Cardiac muscle cell (in vitro differentiated cells and primary cell): ENCODE data around the gene FAM90A26. TPM values are rescaled to one million over a fixed set of nuclear protein-coding genes. Genes with fewer than 3 reads are reported as not detected.
A peak's percentile ranks its signal among the peaks of the same experiment; 100 is the strongest.
"Not testable (repeated sequence)": the region's sequence is repeated elsewhere in the genome, so short reads cannot be mapped to it uniquely, and the experiment has no call there.

Source experiments
- DNase-seq, 2 donors: peaks; one replicate each; pipeline versions ENCODE4 v3.0.0 to v3.0.0-alpha.2; 2010 to 2017; ENCODE audit warnings: low read depth in 1 of 2, low spot score in 1 of 2
- H3K27ac ChIP-seq: fragments of 200-600 bp; sonication (generic); 2 replicates; pipeline ENCODE4 v1.5.1; 2016
- H3K27me3 ChIP-seq: fragments of 200-600 bp; sonication (generic); 2 replicates; pipeline ENCODE4 v1.6.0; 2016; ENCODE audit warnings: control low read depth
- H3K36me3 ChIP-seq: fragments of 200-600 bp; sonication (generic); 2 replicates; pipeline ENCODE4 v1.5.1; 2016; ENCODE audit warnings: control low read depth
- H3K4me1 ChIP-seq: fragments of 200-600 bp; sonication (generic); 2 replicates; pipeline ENCODE4 v1.8.1; 2017; ENCODE audit warnings: low read depth, mild to moderate bottlenecking, mixed run types
- H3K4me3 ChIP-seq: fragments of 200-600 bp; sonication (generic); 2 replicates; pipeline ENCODE4 v1.5.1; 2016; ENCODE audit warnings: mild to moderate bottlenecking
- H3K9me3 ChIP-seq: fragments of 200-600 bp; sonication (generic); 2 replicates; pipeline ENCODE4 v1.5.1; 2017; ENCODE audit warnings: low read depth, mild to moderate bottlenecking, control low read depth
- polyA plus RNA-seq: library from polyadenylated mRNA; unstranded; fragments of >200 nt; fragmentation: Nextera tagmentation; extraction: Ambion mirVana; gene quantifications from 2 replicates; pipeline ENCODE4 v1.2.1, GENCODE V29; 2016
- total RNA-seq: library from RNA; depleted of rRNA; stranded (reverse); fragments of >200 nt; gene quantifications from 2 replicates; pipeline ENCODE4 v1.2.3, GENCODE V29; 2016
- TF ChIP-seq, protein P1 (sequence below): IDR thresholded peaks from 2 replicates; pipeline ENCODE4 v1.5.1; 2012; ENCODE audit warnings: low read depth, mild to moderate bottlenecking, low read length

FAM90A26 gene
- total and polyA plus RNA-seq, 2 experiments from 2014 or later: not detected

DNA sequence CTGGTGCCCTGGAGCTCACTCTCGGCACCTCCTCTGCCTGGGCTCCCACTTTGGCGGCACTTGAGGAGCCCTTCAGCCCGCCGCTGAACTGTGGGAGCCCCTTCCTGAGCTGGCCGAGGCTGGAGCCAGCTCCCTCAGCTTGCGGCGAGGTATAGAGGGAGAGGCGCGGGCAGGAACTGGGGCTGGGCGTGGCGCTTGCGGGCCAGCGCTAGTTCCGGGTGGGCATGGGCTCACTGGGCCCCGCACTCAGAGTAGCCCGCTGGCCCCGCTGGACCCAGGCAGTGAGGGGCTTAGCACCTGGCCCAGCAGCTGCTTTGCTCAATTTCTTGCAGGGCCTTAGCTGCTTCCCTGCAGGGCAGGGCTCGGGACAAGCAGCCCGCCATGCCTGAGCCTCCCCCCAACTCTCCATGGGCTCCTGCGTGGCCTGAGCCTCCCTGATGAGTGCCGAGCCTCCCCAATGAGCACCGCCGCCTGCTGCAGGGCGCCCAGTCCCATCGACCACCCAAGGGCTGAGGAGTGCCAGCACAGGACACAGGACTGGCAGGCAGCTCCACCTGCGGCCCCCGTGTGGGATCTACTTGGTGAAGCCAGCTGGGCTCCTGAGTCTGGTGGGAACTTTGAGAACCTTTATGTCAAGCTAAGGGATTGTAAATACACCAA is 26.7 kb upstream of the FAM90A26 start:
- no peak overlapping the region for H3K4me3 ChIP-seq
- H3K4me1 ChIP-seq: no peaks in the 10 kb centered on the region
- no peaks in the 10 kb centered on the region for H3K36me3 ChIP-seq
- DNase-seq: no peak
- TF ChIP-seq, protein P1, sequence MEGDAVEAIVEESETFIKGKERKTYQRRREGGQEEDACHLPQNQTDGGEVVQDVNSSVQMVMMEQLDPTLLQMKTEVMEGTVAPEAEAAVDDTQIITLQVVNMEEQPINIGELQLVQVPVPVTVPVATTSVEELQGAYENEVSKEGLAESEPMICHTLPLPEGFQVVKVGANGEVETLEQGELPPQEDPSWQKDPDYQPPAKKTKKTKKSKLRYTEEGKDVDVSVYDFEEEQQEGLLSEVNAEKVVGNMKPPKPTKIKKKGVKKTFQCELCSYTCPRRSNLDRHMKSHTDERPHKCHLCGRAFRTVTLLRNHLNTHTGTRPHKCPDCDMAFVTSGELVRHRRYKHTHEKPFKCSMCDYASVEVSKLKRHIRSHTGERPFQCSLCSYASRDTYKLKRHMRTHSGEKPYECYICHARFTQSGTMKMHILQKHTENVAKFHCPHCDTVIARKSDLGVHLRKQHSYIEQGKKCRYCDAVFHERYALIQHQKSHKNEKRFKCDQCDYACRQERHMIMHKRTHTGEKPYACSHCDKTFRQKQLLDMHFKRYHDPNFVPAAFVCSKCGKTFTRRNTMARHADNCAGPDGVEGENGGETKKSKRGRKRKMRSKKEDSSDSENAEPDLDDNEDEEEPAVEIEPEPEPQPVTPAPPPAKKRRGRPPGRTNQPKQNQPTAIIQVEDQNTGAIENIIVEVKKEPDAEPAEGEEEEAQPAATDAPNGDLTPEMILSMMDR: no peak
- no peaks in the 10 kb centered on the region for H3K27me3 ChIP-seq
- H3K27ac ChIP-seq: no peak overlapping the region
- H3K9me3 ChIP-seq: no peaks in the 10 kb centered on the region

DNA sequence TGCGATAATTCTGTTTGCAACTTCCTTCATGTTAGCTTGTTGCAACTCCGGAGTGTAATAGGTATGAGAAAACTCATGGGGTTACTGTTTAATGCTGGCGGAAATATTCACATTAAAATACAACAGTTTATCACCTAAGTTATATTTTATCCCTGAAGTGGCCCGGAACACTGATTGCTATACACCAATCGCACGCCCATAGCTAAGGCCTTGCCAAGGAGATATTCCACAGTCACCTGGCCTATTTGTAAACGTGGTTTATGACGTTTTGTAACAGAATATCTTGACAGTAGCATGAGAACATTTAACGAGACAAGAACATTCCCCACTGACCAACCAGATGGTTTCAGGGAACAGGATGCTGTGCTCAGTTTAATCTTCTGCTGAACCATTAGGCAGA is 23.2 kb upstream of the FAM90A26 start:
- TF ChIP-seq, protein P1: no peak
- Histone ChIP-seq H3K27ac (no peak overlapping the region), H3K4me1 (no peaks in the 10 kb centered on the region), H3K4me3 (no peak overlapping the region), H3K9me3 (no peaks in the 10 kb centered on the region), H3K36me3 (no peaks in the 10 kb centered on the region), H3K27me3 (no peaks in the 10 kb centered on the region)
- DNase-seq: no peak

DNA sequence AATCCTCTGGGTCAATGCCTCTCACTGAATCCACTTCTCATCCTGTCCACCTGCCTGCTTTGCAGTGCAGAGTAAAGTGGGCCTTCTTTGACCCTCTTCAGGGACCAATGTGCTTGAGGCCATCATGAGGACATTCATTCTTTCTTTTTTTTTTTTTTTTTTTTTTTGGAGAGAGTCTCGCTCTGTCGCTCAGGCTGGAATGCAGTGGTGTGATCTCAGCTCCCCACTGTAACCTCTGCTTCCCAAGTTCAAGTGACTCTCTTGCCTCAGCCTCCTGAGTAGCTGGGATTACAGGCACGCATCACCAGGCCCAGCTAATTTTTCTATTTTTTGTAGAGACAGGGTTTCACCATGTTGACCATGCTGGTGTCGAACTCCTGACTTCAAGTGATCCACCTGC is 22.8 kb upstream of the FAM90A26 start:
- H3K27me3 ChIP-seq, H3K4me3 ChIP-seq, H3K27ac ChIP-seq, H3K4me1 ChIP-seq, DNase-seq, H3K36me3 ChIP-seq, H3K9me3 ChIP-seq: not testable (repeated sequence)

DNA sequence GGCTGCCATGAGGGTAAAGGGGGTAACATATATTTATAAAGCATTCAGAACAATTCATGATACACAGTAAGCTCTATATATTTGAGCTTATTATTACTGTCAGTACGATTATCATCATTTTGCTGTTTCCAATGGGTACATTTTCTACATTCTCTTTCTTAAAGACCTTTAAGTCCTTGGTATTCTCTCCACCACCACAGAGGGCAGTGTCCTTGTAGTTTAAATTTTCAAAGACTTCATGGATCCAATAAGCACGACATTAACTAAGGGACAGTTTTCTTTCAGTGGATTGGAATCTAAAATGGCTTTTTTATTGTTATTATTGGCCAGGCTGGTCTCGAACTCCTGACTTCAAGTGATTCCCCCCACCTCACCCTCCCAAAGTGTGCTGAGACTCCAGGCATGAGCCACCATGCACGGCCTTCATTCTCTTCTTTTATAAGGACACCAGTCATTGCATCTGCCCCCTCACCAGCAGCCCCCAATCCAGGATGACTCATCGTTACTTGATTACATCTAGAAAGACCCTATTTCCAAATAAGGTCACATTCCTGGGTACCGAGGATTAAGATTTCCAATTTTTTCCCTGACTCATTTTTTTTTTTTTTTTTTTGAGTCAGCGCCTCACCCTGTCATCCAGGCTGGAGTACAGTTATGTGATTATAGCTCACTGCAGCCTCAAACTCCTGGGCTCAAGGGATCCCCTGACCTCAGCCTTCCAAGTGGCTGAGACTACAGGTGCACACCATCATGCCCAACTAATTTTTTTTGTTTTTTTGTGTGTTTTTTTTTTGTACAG is 21.4 kb upstream of the FAM90A26 start:
- not testable (repeated sequence) for H3K9me3 ChIP-seq, H3K36me3 ChIP-seq, H3K27ac ChIP-seq, H3K4me3 ChIP-seq, H3K27me3 ChIP-seq, H3K4me1 ChIP-seq, DNase-seq

DNA sequence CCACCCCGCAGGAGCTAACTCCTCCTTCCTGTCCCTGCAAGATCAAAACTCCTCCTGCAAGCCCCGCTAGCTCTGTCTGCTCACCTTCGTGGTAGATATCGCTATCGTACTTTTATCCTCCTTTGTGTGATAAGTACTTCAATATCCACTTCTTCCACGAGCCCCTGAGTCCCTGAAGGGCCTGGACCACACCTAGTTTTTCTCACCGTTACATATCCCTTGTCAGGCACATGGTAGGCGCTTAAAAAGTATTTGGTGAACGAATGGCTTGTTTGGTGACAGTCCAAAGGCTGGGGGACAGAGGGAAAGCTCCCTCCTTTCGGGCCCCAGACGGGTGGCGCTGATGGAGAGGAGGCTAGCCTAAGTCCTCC is 18.4 kb upstream of the FAM90A26 start:
- H3K27ac ChIP-seq: peak overlapping the region; percentile 70
- peak overlapping the region; percentile 30 for H3K4me3 ChIP-seq
- not testable (repeated sequence) for H3K9me3 ChIP-seq, DNase-seq, H3K27me3 ChIP-seq, H3K4me1 ChIP-seq, H3K36me3 ChIP-seq

DNA sequence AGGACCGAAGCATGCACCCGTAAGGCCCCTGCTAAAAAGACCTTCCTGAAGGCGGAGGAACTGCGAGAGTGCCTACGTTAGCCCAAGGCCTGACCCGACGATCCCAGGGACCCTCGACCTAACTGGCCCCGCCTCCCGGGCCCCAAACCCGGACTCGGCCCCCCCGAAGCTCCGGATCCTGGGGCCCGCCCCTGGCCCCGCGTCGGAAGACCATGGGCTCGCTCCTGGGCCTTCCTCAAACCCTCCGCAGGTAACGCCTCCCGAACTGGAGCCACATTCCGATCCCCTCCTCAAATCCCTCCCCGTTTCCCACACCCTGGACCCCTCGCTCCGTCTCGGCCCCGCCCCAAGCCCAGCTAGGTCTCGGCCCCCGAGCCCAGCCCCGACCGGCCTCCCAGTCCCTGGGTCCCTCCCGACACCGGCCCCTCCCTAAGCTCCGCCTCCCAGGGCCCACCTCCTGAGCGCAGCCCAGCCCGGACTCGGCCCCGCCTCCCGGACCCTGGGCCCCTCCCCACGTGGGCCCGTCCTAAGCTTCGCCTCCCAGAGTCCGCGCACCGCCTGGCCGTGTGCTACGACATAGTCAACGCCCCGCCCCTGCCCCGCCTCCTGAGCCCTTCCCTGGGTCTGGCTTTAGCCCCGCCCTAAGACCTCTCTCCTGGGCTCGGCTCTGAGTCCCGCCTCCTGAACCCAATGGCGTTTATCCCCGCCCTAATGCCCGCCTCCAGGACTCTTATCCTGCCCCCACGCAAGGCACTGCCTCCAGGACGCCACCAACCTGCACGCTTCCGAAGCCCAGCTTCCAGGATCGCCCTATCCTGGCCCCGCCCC is 17.8 kb upstream of the FAM90A26 start:
- H3K4me1 ChIP-seq, H3K27me3 ChIP-seq, H3K9me3 ChIP-seq, H3K36me3 ChIP-seq: not testable (repeated sequence)
- peak; percentile 86 to 97 for DNase-seq
- Histone ChIP-seq H3K4me3 (peak overlapping the region; percentile 30), H3K27ac (peak overlapping the region; percentile 70)

DNA sequence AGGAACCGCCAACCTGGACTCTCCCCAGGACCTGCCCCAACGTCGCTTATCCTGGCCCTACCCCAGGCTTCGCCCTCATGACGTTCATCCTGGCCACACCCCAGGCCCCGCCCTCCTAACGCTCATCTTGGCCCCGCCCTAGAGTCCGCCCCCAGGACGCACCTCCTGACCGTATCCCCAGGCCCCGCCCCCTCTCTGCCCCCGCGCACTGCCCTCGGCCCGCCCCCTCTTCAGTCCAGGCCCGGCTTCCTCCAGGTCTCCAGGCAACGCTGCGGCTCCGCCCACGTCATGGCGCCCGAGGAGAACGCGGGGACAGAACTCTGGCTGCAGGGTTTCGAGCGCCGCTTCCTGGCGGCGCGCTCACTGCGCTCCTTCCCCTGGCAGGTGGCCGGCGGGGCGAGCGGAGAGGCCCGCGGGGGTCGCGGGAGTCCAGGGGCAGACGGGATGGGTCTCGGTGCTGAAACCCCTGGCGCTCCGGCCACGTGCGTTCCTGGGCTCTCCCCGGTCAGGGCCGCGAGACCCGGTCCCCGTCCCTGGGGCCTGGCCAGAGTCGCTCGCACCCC is 17.1 kb upstream of the FAM90A26 start:
- H3K9me3 ChIP-seq, H3K36me3 ChIP-seq: not testable (repeated sequence)
- H3K27ac ChIP-seq: peak overlapping the region; percentile 8

DNA sequence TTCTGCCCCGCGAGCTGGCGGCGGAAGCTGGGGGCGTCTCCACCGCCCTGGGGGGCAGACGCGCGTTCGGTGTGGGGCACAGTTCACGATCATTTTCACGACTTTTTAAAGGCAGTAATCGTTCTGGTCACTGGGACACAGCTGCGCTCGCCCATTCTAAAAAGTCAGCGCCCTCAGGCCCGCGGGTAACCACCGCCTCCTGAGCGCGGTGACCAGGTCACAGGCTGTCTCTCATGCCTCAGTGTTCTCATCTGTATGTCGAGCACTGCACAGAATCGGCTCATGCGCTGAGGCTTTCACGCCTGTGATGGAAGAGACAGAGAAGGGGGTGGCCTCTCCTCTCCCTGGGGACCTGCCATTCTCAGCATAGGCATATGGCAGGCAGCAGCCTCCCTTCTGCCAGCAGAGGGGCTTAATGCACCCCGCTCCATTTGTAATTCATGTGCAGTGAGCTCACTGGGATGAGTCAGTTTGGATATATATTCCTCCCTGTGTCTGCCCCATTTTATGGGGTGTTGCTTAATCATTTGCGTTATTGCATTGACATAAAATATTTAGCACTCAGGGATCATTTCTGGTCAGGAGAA is 16.5 kb upstream of the FAM90A26 start:
- Histone ChIP-seq H3K27ac (peak overlapping the region; percentile 8), H3K4me3 (peak overlapping the region; percentile 39)
- DNase-seq: peak in 1 of 2 donors; percentile 53
- not testable (repeated sequence) for H3K27me3 ChIP-seq, H3K4me1 ChIP-seq, H3K9me3 ChIP-seq, H3K36me3 ChIP-seq

More for the DNA sequence above, 17.1 kb upstream of the FAM90A26 start:
- peak overlapping the region; percentile 39 for H3K4me3 ChIP-seq
- H3K4me1 ChIP-seq, H3K27me3 ChIP-seq: not testable (repeated sequence)
- DNase-seq: peak; percentile 84 to 99

DNA sequence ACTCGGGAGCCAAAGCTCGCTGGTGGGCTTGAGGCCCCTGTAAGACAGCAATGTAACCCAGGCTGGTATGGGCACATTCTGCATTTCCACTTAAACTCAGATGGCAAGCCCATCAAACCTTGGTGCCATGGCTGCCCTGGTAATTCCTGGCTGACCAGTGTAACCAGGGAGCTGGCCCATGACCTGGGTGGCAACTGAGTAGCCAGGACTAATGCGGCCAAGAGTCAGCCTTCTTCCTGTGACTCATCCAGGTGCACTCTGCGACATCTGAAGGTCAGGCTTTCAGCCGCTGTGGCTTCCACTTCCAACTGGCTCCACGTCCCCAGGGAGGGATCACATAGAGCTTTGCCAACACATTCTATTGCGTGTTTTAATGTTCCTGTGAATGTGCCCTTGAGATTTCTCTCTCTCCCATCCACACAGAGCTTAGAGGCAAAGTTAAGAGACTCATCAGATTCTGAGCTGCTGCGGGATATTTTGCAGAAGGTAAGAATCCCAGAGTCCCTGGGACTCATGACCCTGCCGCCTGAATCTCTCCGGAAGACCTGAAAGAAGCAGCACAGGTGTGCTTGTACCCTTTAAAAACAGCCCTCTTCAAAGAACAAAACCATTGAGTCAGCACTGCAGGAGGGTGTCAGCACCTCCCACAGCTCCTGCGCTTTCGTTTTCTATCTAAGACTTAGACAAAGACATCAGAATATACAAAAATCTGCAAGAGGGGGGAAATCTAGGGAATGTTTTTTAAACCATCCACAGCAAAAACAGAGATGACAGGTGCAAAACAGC is 14.9 kb upstream of the FAM90A26 start:
- DNase-seq, H3K4me1 ChIP-seq, H3K27ac ChIP-seq, H3K9me3 ChIP-seq, H3K4me3 ChIP-seq, H3K36me3 ChIP-seq, H3K27me3 ChIP-seq: not testable (repeated sequence)

DNA sequence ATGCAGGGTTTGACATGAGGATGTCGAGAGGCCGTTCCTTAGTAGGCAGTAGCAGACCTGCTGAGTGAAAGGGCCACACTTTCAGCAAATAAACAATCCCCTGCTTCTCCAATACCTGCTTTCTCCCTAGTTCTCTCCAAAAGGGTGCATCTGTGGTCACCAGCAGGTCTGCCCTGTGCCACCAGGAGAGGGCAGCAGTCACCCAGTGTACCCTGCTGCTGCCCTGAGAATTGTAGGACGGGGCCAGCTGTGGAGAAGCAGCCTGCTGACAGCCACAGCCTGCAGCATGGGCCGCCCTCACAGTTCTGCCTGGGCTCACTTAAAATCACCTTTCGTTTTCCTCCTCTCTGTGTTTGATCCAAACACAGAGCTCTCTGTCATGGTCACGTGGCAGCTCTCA is 11.8 kb upstream of the FAM90A26 start:
- H3K27ac ChIP-seq, H3K9me3 ChIP-seq, H3K36me3 ChIP-seq, H3K27me3 ChIP-seq, H3K4me3 ChIP-seq, DNase-seq, H3K4me1 ChIP-seq: not testable (repeated sequence)
